CD4-positive, alpha-beta memory T cell (primary cell): ENCODE measurements around the gene PEPD. TPM values are rescaled to one million over a fixed set of nuclear protein-coding genes. Genes with fewer than 3 reads are reported as not detected.
"Not testable (repeated sequence)": the region's sequence is repeated elsewhere in the genome, so short reads cannot be mapped to it uniquely, and the experiment has no call there.

Source experiments
- CTCF ChIA-PET: fragments of 350-600 bp; sonication (Branson Sonifier 250); formaldehyde crosslinking; loops from one replicate; lab custom pipeline; 2021; ENCODE audit warnings: inconsistent platforms; ENCODE audit not compliant: partially characterized antibody; lab: Charles Lee
- POLR2A ChIA-PET: fragments of 350-600 bp; sonication (Branson Sonifier 250); formaldehyde crosslinking; loops from one replicate; lab custom pipeline; 2021; ENCODE audit not compliant: partially characterized antibody; lab: Charles Lee
- DNase-seq, 5 donors: peaks; one replicate each; pipeline versions ENCODE4 v3.0.0 to v3.0.0-alpha.2; 2020 to 2022; ENCODE audit warnings: mixed read lengths in 1 of 5
- H3K27ac ChIP-seq: one replicate; pipeline ENCODE4 v1.7.0; 2013; ENCODE audit warnings: low read depth, low read length
- H3K27me3 ChIP-seq: 2 replicates; pipeline ENCODE4 v1.7.0; 2013; ENCODE audit warnings: mild to moderate bottlenecking, low read length, moderate library complexity; ENCODE audit not compliant: insufficient read depth
- H3K36me3 ChIP-seq: 2 replicates; pipeline ENCODE4 v1.7.0; 2013; ENCODE audit warnings: mild to moderate bottlenecking, low read length, moderate library complexity; ENCODE audit not compliant: insufficient read depth
- H3K4me1 ChIP-seq: 2 replicates; pipeline ENCODE4 v1.7.0; 2013; ENCODE audit warnings: mild to moderate bottlenecking, low read length, moderate library complexity; ENCODE audit not compliant: insufficient read depth
- H3K4me3 ChIP-seq, 2 donors: one replicate each; pipeline ENCODE4 v1.7.0; 2013; ENCODE audit warnings: low read length in 2 of 2, mild to moderate bottlenecking in 1 of 2
- H3K9me3 ChIP-seq, 2 donors: one replicate each; pipeline ENCODE4 v1.7.0; 2013; ENCODE audit warnings: low read length in 2 of 2, control low read depth in 1 of 2; ENCODE audit not compliant: control insufficient read depth in 1 of 2
- H3K27ac Mint-ChIP-seq, 7 donors: one replicate each; pipeline ENCODE4 v1.8.0; 2020 to 2021; ENCODE audit warnings: mixed read lengths in 7 of 7, mild to moderate bottlenecking in 6 of 7, inconsistent platforms in 3 of 7, moderate library complexity in 3 of 7
- H3K27me3 Mint-ChIP-seq, 2 donors: one replicate each; pipeline ENCODE4 v1.8.0; 2020 to 2021; ENCODE audit warnings: mixed read lengths in 2 of 2
- H3K36me3 Mint-ChIP-seq, 2 donors: one replicate each; pipeline ENCODE4 v1.8.0; 2020 to 2021; ENCODE audit warnings: mixed read lengths in 2 of 2, inconsistent platforms in 1 of 2, mild to moderate bottlenecking in 1 of 2
- H3K4me1 Mint-ChIP-seq, 4 donors: one replicate each; pipeline ENCODE4 v1.8.0; 2020 to 2021; ENCODE audit warnings: mixed read lengths in 4 of 4, mild to moderate bottlenecking in 1 of 4
- H3K4me3 Mint-ChIP-seq, 8 donors: one replicate each; pipeline ENCODE4 v1.8.0; 2020 to 2021; ENCODE audit warnings: mixed read lengths in 8 of 8, mild to moderate bottlenecking in 7 of 8, moderate library complexity in 6 of 8, inconsistent platforms in 3 of 8
- H3K9me3 Mint-ChIP-seq, 8 donors: one replicate each; pipeline ENCODE4 v1.8.0; 2020 to 2021; ENCODE audit warnings: mixed read lengths in 8 of 8, mild to moderate bottlenecking in 5 of 8, inconsistent platforms in 3 of 8, moderate library complexity in 1 of 8
- intact Hi-C: fragments of 100-400 bp; cut with micrococcal nuclease; formaldehyde crosslinking; loops from one replicate; pipeline ENCODE4 v1.15.1; 2023
- polyA plus RNA-seq, 2 donors: library from polyadenylated mRNA; unstranded; fragments of 300-500 nt; fragmentation: Illumina TruSeq; gene quantifications; one replicate each; pipeline ENCODE4 v1.2.3, GENCODE V29; 2021
- total RNA-seq, 2 experiments: library from RNA; stranded (reverse); gene quantifications; one replicate each; pipeline ENCODE4 v1.2.3, GENCODE V29; 2021

PEPD gene
- total and polyA plus RNA-seq, 4 experiments from 2014 or later, result 27.6 to 213 (median 77.8) TPM

DNA sequence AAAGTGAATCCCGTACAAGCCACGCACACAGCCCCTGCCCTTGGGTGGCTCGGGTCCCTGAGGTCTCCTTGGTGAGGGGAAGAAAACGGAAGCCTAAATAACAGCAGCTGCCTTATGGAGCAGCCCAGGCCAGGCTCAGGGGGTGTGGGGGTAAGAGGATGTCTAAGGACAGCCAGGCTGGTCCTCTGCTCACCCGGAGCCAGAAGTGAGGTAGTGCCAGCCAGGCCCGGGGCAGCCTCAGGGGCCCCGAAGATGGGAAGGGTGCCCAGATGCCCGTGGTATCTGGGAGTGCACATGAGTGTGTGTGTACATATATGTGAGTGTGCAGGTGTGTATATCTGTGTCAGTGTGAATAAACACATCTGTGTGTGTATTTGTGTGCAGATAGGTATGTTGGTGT is 38.4 kb upstream of the PEPD start:
- Histone ChIP-seq H3K36me3 (no peaks in the 10 kb centered on the region), H3K9me3 (no peaks in the 10 kb centered on the region), H3K27ac (no peak overlapping the region), H3K4me3 (no peak overlapping the region), H3K27me3 (no peaks in the 10 kb centered on the region), H3K4me1 (no peaks in the 10 kb centered on the region)
- peaks cover 0 to 2% (median 0%) of the 10 kb centered on the region in 8 donors for H3K9me3 Mint-ChIP-seq
- ChIA-PET POLR2A (no interaction called here), CTCF (no interaction called here)
- H3K4me1 Mint-ChIP-seq, result no peaks in the 10 kb centered on the region
- H3K4me3 Mint-ChIP-seq, result no peak overlapping the region
- intact Hi-C loops, result no loop called here
- no peak for DNase-seq
- H3K36me3 Mint-ChIP-seq, result no peaks in the 10 kb centered on the region
- no peak overlapping the region for H3K27ac Mint-ChIP-seq
- peaks cover 2 to 10% of the 10 kb centered on the region in 2 donors for H3K27me3 Mint-ChIP-seq

DNA sequence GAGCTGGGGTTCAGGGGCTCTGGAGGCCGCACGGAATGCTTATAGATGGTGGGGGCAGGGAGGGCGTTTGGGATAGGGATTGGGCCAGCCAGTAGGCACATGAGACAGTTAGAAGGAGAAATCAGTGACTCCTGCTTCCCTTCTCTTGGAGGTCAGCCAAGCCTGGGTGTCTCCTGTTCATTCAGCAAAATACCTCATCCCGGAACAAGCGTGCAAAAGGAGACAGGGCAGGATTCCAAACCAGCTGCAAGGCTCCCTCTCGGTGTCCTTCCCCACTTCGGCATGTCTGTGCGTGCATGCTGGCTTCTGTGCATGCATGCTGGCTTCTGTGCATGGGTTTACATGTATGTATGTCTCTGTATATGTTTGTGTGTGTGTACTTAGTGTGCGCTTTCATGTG is 37.3 kb upstream of the PEPD start:
- no peak overlapping the region for H3K27ac ChIP-seq
- H3K27ac Mint-ChIP-seq, result no peak overlapping the region
- DNase-seq, result no peak
- H3K4me3 ChIP-seq, result no peak overlapping the region
- H3K9me3 Mint-ChIP-seq, result peaks cover 0 to 2% (median 0%) of the 10 kb centered on the region in 8 donors
- H3K4me1 Mint-ChIP-seq, result no peaks in the 10 kb centered on the region
- no peaks in the 10 kb centered on the region for H3K27me3 ChIP-seq
- H3K36me3 Mint-ChIP-seq, result no peaks in the 10 kb centered on the region
- peaks cover 0 to 6% of the 10 kb centered on the region in 2 donors for H3K27me3 Mint-ChIP-seq
- H3K9me3 ChIP-seq, result no peaks in the 10 kb centered on the region
- no peaks in the 10 kb centered on the region for H3K36me3 ChIP-seq
- intact Hi-C loops, result no loop called here
- POLR2A ChIA-PET, result no interaction called here
- no peak overlapping the region for H3K4me3 Mint-ChIP-seq
- CTCF ChIA-PET, result no interaction called here
- H3K4me1 ChIP-seq, result no peaks in the 10 kb centered on the region

DNA sequence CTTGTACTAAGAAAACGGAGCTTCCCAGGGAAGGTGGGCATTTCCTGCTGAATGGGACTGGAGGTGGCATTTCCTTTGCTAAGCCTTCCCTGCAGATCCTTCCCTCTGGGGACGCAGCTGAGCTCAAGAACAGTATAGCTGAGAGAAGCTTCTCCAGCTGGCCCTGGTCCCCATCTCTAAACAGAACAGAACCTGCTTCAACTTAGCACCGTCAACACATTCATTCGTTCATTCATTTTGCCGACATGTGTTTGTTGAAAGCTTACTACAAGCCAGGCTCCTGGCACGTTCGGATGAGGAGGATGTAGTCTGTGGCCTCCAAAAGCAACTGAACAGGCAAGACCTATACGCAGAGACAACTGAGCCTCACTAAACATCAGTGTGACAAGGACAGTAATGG is 36.6 kb upstream of the PEPD start:
- Mint-ChIP-seq H3K4me1 (no peaks in the 10 kb centered on the region), H3K4me3 (no peak overlapping the region), H3K27ac (no peak overlapping the region), H3K9me3 (peaks cover 0 to 2% (median 0%) of the 10 kb centered on the region in 8 donors), H3K27me3 (peaks cover 0 to 6% of the 10 kb centered on the region in 2 donors), H3K36me3 (no peaks in the 10 kb centered on the region)
- no peak for DNase-seq
- Histone ChIP-seq H3K27ac (no peak overlapping the region), H3K4me3 (no peak overlapping the region), H3K4me1 (no peaks in the 10 kb centered on the region), H3K9me3 (no peaks in the 10 kb centered on the region), H3K36me3 (no peaks in the 10 kb centered on the region), H3K27me3 (no peaks in the 10 kb centered on the region)
- ChIA-PET POLR2A (no interaction called here), CTCF (interaction anchor here (1.3 kb wide), 1 partner anchor 128 kb away, joined by 3 read pairs; no protein-coding TSS in a partner anchor)
- intact Hi-C loops, result no loop called here

DNA sequence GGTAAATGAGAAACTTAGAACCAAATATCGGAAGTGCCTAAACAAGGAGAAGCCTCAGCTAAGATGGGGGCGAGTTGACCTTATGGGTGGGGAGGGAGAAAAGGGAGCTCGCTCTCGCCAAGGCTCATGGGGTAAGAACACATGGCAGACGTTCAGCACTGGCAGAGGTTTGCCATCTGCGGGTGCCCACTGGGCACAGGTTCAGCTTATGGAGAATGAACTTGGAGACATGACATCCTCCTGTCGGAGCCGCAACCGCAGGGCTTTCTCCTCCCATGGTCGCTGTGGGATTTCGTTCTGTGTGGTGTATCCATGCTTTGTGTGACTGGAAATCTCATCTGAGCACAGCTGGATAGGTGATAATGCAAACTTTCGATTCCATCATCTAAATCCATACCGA is 36.1 kb upstream of the PEPD start:
- no peak overlapping the region for H3K4me3 Mint-ChIP-seq
- ChIA-PET CTCF (interaction anchor here (1.3 kb wide), 1 partner anchor 127 kb away, joined by 3 read pairs; no protein-coding TSS in a partner anchor), POLR2A (no interaction called here)
- no peaks in the 10 kb centered on the region for H3K4me1 Mint-ChIP-seq
- H3K27ac ChIP-seq, result no peak overlapping the region
- no peaks in the 10 kb centered on the region for H3K36me3 Mint-ChIP-seq
- H3K9me3 ChIP-seq, result no peaks in the 10 kb centered on the region
- H3K9me3 Mint-ChIP-seq, result peaks cover 0 to 2% (median 0%) of the 10 kb centered on the region in 8 donors
- H3K27me3 Mint-ChIP-seq, result peaks cover 0 to 6% of the 10 kb centered on the region in 2 donors
- H3K27ac Mint-ChIP-seq, result no peak overlapping the region
- no peak overlapping the region for H3K4me3 ChIP-seq
- H3K4me1 ChIP-seq, result no peaks in the 10 kb centered on the region
- H3K27me3 ChIP-seq, result no peaks in the 10 kb centered on the region
- intact Hi-C loops, result no loop called here
- no peaks in the 10 kb centered on the region for H3K36me3 ChIP-seq
- DNase-seq, result no peak

DNA sequence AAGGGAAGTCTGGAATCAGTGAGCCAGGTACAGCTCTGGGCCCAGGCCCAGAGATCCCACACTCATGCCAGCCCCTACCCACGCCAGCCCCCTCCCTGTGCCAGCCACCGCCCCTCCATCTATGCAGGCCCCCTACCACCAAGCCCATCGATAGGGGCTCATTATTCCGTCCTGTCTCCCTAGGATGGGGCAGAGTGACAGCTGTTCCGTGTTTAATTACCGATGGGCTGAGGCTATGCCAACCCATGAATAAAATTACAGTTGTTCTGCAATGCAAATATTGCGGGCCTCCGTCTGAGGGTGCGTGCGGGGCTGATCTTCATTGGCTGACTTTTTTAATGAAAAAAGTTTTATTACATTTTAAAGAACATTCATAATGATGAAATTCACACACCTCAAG is 35.6 kb upstream of the PEPD start:
- Histone ChIP-seq H3K27me3 (no peaks in the 10 kb centered on the region), H3K27ac (no peak overlapping the region), H3K4me1 (no peaks in the 10 kb centered on the region), H3K4me3 (no peak overlapping the region), H3K36me3 (no peaks in the 10 kb centered on the region), H3K9me3 (no peaks in the 10 kb centered on the region)
- Mint-ChIP-seq H3K27ac (no peak overlapping the region), H3K9me3 (peaks cover 0 to 2% (median 0%) of the 10 kb centered on the region in 8 donors), H3K36me3 (no peaks in the 10 kb centered on the region), H3K4me3 (no peak overlapping the region), H3K4me1 (no peaks in the 10 kb centered on the region), H3K27me3 (peaks cover 0 to 5% of the 10 kb centered on the region in 2 donors)
- no peak for DNase-seq
- intact Hi-C loops, result no loop called here
- POLR2A ChIA-PET, result no interaction called here
- CTCF ChIA-PET, result interaction anchor here (1.3 kb wide), 1 partner anchor 127 kb away, joined by 3 read pairs; no protein-coding TSS in a partner anchor

DNA sequence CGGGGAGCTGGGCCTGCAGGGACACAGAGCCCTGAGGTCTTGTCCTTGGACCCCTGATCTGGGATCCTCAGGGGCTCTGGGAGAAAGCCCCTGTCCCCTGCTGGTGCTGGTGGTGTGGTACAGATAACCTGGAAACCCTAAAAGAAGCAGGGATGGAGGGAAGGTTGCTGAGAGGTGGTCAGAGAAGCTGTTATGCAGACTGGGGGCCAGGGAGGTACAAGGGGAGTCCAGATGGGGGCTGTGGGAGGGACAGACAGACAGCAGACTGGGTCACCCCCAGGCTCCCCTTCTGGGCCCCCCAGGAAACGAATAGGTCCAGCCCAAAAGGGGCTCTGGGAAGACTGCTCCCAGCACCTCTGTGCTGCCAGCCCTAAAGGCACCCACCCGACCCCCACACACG is 34.7 kb upstream of the PEPD start:
- Histone ChIP-seq H3K27ac (no peak overlapping the region), H3K36me3 (no peaks in the 10 kb centered on the region), H3K4me1 (no peaks in the 10 kb centered on the region), H3K4me3 (no peak overlapping the region), H3K9me3 (no peaks in the 10 kb centered on the region), H3K27me3 (no peaks in the 10 kb centered on the region)
- Mint-ChIP-seq H3K4me3 (no peak overlapping the region), H3K9me3 (no peaks in the 10 kb centered on the region), H3K4me1 (no peaks in the 10 kb centered on the region), H3K27me3 (peaks cover 0 to 2% of the 10 kb centered on the region in 2 donors), H3K36me3 (no peaks in the 10 kb centered on the region), H3K27ac (no peak overlapping the region)
- intact Hi-C loops, result no loop called here
- CTCF ChIA-PET, result no interaction called here
- no peak for DNase-seq
- POLR2A ChIA-PET, result no interaction called here

DNA sequence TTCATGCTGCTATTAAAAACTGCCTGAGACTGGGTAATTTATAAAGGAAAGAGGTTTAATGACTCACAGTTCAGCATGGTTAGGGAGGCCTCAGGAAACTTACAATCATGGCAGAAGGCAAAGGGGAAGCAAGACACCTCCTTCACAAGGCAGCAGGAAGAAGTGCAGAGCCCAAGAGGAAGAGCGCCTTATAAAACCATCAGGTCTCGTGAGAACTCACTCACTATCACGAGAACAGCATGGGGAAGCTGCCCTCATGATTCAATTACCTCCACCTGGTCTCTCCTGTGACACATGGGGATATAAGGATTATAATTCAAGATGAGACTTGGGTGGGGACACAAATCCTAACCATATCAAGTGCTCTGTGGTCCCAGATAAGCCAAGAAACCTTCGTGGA is 34.1 kb upstream of the PEPD start:
- H3K4me1 Mint-ChIP-seq, H3K4me3 Mint-ChIP-seq, intact Hi-C loops, DNase-seq, H3K9me3 ChIP-seq, H3K27me3 Mint-ChIP-seq, H3K9me3 Mint-ChIP-seq, H3K27me3 ChIP-seq, H3K36me3 ChIP-seq, H3K4me1 ChIP-seq, CTCF ChIA-PET, POLR2A ChIA-PET, H3K36me3 Mint-ChIP-seq, H3K27ac Mint-ChIP-seq, H3K4me3 ChIP-seq, H3K27ac ChIP-seq: not testable (repeated sequence)

DNA sequence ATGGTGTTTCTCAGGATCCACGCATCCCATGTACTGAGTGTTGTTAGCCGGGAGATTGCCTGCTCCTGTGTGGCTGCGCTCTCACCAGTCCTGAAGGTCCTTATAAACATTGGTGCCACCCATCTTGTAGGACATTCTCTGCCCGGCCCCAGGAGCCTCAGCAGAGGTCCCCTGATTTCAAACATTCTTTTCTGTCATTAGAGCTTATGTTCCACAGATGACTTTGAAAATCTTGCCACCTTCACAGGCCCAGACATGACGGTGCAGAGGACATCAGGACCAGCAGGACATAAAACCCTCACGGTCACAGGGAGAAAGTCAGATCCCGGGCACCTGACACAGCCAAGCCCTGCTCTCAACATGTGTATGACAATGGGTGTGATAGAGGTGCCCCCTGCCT is 33.2 kb upstream of the PEPD start:
- ChIA-PET POLR2A (no interaction called here), CTCF (no interaction called here)
- no peaks in the 10 kb centered on the region for H3K4me1 Mint-ChIP-seq
- no peaks in the 10 kb centered on the region for H3K4me1 ChIP-seq
- no peak overlapping the region for H3K27ac ChIP-seq
- H3K27me3 ChIP-seq, result no peaks in the 10 kb centered on the region
- no peaks in the 10 kb centered on the region for H3K9me3 ChIP-seq
- no peak for DNase-seq
- H3K27me3 Mint-ChIP-seq, result peaks cover 0 to 6% of the 10 kb centered on the region in 2 donors
- H3K27ac Mint-ChIP-seq, result no peak overlapping the region
- H3K9me3 Mint-ChIP-seq, result no peaks in the 10 kb centered on the region
- no peak overlapping the region for H3K4me3 Mint-ChIP-seq
- no peaks in the 10 kb centered on the region for H3K36me3 ChIP-seq
- no peaks in the 10 kb centered on the region for H3K36me3 Mint-ChIP-seq
- intact Hi-C loops, result no loop called here
- H3K4me3 ChIP-seq, result no peak overlapping the region
